Sigmoid colon (tissue), 4 donors: ENCODE results near the gene ANKDD1B.

Experiments
- CTCF ChIP-seq, 4 experiments: fragments of 450-650 bp in 3 of 4; fragments of 200-600 bp in 1 of 4; IDR thresholded peaks; one replicate each; pipeline ENCODE4 v1.5.1; 2016 to 2019; ENCODE audit warnings: antibody characterized with exemption in 4 of 4, mild to moderate bottlenecking in 3 of 4, moderate library complexity in 2 of 4
- EP300 ChIP-seq, 4 donors: sonication (generic); formaldehyde crosslinking; IDR thresholded peaks; one replicate each; pipeline ENCODE4 v1.6.1; 2017; ENCODE audit warnings: antibody characterized with exemption in 4 of 4
- POLR2A ChIP-seq, 2 donors: fragments of 450-650 bp; IDR thresholded peaks; one replicate each; pipeline ENCODE4 v1.6.1; 2016; ENCODE audit warnings: antibody characterized with exemption in 2 of 2, mild to moderate bottlenecking in 2 of 2, moderate library complexity in 2 of 2
- POLR2AphosphoS5 ChIP-seq, 4 donors: sonication (generic); formaldehyde crosslinking; IDR thresholded peaks; one replicate each; pipeline ENCODE4 v1.6.1; 2017; ENCODE audit warnings: antibody characterized with exemption in 4 of 4

- TF ChIP-seq POLR2A (IDR thresholded peaks at IDR 0.05) (no peak), CTCF (IDR thresholded peaks at IDR 0.05) (no peak), POLR2AphosphoS5 (IDR thresholded peaks at IDR 0.05) (no peak), EP300 (IDR thresholded peaks at IDR 0.05) (no peak)
These were observed 66.9 kb downstream of the ANKDD1B start for GRCh38 chr5:75678155-75678554.
